HepG2 (cell line): Measurements from ENCODE around the gene TPM3. TPM values are rescaled to one million over a fixed set of nuclear protein-coding genes. Genes with fewer than 3 reads are reported as not detected.

Experiments used
- CHD2 ChIP-seq: IDR thresholded peaks from 2 replicates; pipeline ENCODE4 v1.6.1; 2011; ENCODE audit warnings: low read depth, low read length, improper control_type of control experiment
- ELF3 ChIP-seq: IDR thresholded peaks from 2 replicates; pipeline ENCODE4 v1.6.1; 2016; ENCODE audit warnings: missing genetic modification reagents, missing compliant biosample characterization
- KLF9 ChIP-seq: IDR thresholded peaks from 2 replicates; pipeline ENCODE4 v1.6.1; 2016; ENCODE audit warnings: low read depth
- MATR3 ChIP-seq: sonication (generic); formaldehyde crosslinking; IDR thresholded peaks from 2 replicates; pipeline ENCODE4 v1.4.0; 2020; ENCODE audit warnings: missing genetic modification reagents
- ONECUT2 ChIP-seq: sonication (generic); formaldehyde crosslinking; IDR thresholded peaks from 2 replicates; pipeline ENCODE4 v1.4.0; 2020; ENCODE audit warnings: missing genetic modification reagents
- PAX8 ChIP-seq: sonication (generic); formaldehyde crosslinking; IDR thresholded peaks from 2 replicates; pipeline ENCODE4 v1.8.0; 2022; ENCODE audit warnings: mild to moderate bottlenecking, missing genetic modification reagents, borderline replicate concordance
- WIZ ChIP-seq: sonication (generic); formaldehyde crosslinking; IDR thresholded peaks from 2 replicates; pipeline ENCODE4 v1.5.1; 2020; ENCODE audit warnings: mild to moderate bottlenecking, missing genetic modification reagents
- ZC3H13 ChIP-seq: sonication (generic); formaldehyde crosslinking; IDR thresholded peaks from 2 replicates; pipeline ENCODE4 v1.8.1; 2023; ENCODE audit warnings: mild to moderate bottlenecking, missing genetic modification reagents, moderate library complexity
- ZNF232 ChIP-seq: sonication (generic); formaldehyde crosslinking; IDR thresholded peaks from 2 replicates; pipeline ENCODE4 v1.4.0; 2020; ENCODE audit warnings: missing genetic modification reagents, borderline replicate concordance
- ZNF256 ChIP-seq: sonication (generic); formaldehyde crosslinking; conservative IDR thresholded peaks from 2 replicates; pipeline ENCODE4 v1.4.0; 2020; ENCODE audit warnings: missing genetic modification reagents
- ZNF382 ChIP-seq: sonication (generic); formaldehyde crosslinking; IDR thresholded peaks from 2 replicates; pipeline ENCODE4 v1.5.0; 2020; ENCODE audit warnings: missing genetic modification reagents, mild to moderate bottlenecking, borderline replicate concordance
- ZNF446 ChIP-seq: sonication (generic); formaldehyde crosslinking; IDR thresholded peaks from 2 replicates; pipeline ENCODE4 v1.5.0; 2020; ENCODE audit warnings: mild to moderate bottlenecking, missing genetic modification reagents
- ZNF607 ChIP-seq: sonication (generic); formaldehyde crosslinking; IDR thresholded peaks from 2 replicates; pipeline ENCODE4 v1.5.1; 2020; ENCODE audit warnings: missing genetic modification reagents, mild to moderate bottlenecking, borderline replicate concordance
- ZNF660 ChIP-seq: sonication (generic); formaldehyde crosslinking; IDR thresholded peaks from 2 replicates; pipeline ENCODE4 v1.5.1; 2020; ENCODE audit warnings: mild to moderate bottlenecking, low read depth, missing genetic modification reagents, borderline replicate concordance
- ZNF781 ChIP-seq: sonication (generic); formaldehyde crosslinking; IDR thresholded peaks from 2 replicates; pipeline ENCODE4 v1.5.1; 2020; ENCODE audit warnings: borderline replicate concordance, mild to moderate bottlenecking, missing genetic modification reagents; ENCODE audit errors: not compliant biosample characterization
- polyA plus RNA-seq, 8 experiments: library from polyadenylated mRNA; depleted of rRNA in 3 of 8; stranded (reverse) in 7 of 8; unstranded in 1 of 8; fragments of >200 nt; fragmentation: Illumina TruSeq in 4 of 8; extraction: Trizol in 4 of 8; gene quantifications; 2 replicates each; pipeline versions ENCODE4 v1.2.1 to v1.2.3, GENCODE V29; 2011 to 2016; ENCODE audit warnings: low read depth in 4 of 8, missing spikeins in 1 of 8, mixed read lengths in 1 of 8; ENCODE audit not compliant: insufficient read depth in 1 of 8
- total RNA-seq, 5 experiments: library from RNA; depleted of rRNA; stranded (reverse); fragments of >200 nt; fragmentation: Illumina TruSeq; extraction: Trizol; gene quantifications; 2 replicates each; pipeline ENCODE4 v1.2.3, GENCODE V29; 2016; ENCODE audit warnings: low read depth in 1 of 5
- TF ChIP-seq, protein P1 (sequence below): sonication (generic); formaldehyde crosslinking; IDR thresholded peaks from 2 replicates; pipeline ENCODE4 v1.9.0; 2021; ENCODE audit warnings: missing genetic modification reagents, borderline replicate concordance
- TF ChIP-seq, protein P2 (sequence below): sonication (generic); formaldehyde crosslinking; IDR thresholded peaks from 2 replicates; pipeline ENCODE4 v1.4.0; 2020; ENCODE audit warnings: missing genetic modification reagents
- TF ChIP-seq, protein P3 (sequence below): sonication (generic); formaldehyde crosslinking; IDR thresholded peaks from 2 replicates; pipeline ENCODE4 v1.5.1; 2020; ENCODE audit warnings: mild to moderate bottlenecking, missing genetic modification reagents, moderate library complexity

Gene TPM3
- total and polyA plus RNA-seq, 2 of the 13 experiments (the other 11 are each of a cell fraction or from before 2014, with no cell fraction given): 160 to 307 TPM

DNA sequence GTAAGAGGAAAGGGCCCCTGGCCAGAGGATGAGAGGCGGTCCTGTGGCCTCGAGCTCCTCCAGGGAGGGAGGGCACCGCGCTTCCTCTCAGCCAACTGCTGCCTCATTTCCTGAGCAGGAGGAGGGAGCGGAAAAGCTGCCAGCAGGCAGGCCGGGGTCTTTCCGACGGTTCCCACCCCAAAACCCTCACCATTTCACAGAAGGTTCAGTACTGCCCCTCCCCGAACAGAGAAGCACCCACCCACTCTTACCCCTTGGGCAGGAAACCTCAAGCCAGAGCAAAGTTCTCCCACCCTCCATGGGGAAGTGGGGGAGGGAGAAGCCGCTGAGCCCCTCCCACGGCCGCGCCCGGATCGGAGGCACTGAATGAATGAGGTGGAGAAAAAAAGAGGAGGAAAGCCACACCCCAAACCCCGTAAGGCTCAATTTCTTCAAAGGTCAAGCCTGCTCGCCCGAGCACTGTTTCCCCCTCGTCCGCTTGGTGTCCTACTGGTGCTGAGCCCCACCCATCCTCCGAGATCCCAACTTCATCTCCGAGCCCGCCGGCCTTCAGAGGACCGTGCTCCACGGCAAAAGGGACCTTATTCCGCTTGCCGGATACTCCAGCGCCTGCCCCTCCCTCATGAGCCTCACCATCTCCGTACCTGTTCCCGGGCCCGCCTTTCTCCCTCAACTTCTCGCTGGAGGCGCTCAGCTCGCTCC lies 9.4 kb downstream of the TPM3 start (continued):
- TF ChIP-seq CHD2 (no peak), MATR3 (no peak), ONECUT2 (0 out of 2 replicates have a peak, but pooled peaks have one; percentile 4), ZC3H13 (no peak), ZNF660 (CRISPR knock-in tag) (no peak), PAX8 (CRISPR knock-in tag) (0 out of 2 replicates have a peak, but pooled peaks have one; percentile 15), ELF3 (peak; percentile 12; the same call in 1 of the 2 replicates), ZNF607 (CRISPR knock-in tag) (no peak), ZNF256 (CRISPR knock-in tag) (no peak), KLF9 (CRISPR knock-in tag) (no peak), ZNF232 (CRISPR knock-in tag) (no peak; the same call in 1 of the 2 replicates), ZNF382 (CRISPR knock-in tag) (no peak), WIZ (CRISPR knock-in tag) (0 out of 2 replicates have a peak, but pooled peaks have one; percentile 28), ZNF781 (no peak), ZNF446 (CRISPR knock-in tag) (peak; percentile 20; the same call in 1 of the 2 replicates)
- TF ChIP-seq, protein P1, sequence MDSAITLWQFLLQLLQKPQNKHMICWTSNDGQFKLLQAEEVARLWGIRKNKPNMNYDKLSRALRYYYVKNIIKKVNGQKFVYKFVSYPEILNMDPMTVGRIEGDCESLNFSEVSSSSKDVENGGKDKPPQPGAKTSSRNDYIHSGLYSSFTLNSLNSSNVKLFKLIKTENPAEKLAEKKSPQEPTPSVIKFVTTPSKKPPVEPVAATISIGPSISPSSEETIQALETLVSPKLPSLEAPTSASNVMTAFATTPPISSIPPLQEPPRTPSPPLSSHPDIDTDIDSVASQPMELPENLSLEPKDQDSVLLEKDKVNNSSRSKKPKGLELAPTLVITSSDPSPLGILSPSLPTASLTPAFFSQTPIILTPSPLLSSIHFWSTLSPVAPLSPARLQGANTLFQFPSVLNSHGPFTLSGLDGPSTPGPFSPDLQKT (CRISPR knock-in tag): peak; percentile 14; the same call in 1 of the 2 replicates
- TF ChIP-seq, protein P2, sequence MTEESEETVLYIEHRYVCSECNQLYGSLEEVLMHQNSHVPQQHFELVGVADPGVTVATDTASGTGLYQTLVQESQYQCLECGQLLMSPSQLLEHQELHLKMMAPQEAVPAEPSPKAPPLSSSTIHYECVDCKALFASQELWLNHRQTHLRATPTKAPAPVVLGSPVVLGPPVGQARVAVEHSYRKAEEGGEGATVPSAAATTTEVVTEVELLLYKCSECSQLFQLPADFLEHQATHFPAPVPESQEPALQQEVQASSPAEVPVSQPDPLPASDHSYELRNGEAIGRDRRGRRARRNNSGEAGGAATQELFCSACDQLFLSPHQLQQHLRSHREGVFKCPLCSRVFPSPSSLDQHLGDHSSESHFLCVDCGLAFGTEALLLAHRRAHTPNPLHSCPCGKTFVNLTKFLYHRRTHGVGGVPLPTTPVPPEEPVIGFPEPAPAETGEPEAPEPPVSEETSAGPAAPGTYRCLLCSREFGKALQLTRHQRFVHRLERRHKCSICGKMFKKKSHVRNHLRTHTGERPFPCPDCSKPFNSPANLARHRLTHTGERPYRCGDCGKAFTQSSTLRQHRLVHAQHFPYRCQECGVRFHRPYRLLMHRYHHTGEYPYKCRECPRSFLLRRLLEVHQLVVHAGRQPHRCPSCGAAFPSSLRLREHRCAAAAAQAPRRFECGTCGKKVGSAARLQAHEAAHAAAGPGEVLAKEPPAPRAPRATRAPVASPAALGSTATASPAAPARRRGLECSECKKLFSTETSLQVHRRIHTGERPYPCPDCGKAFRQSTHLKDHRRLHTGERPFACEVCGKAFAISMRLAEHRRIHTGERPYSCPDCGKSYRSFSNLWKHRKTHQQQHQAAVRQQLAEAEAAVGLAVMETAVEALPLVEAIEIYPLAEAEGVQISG (CRISPR knock-in tag): 0 out of 2 replicates have a peak, but pooled peaks have one; percentile 16
- TF ChIP-seq, protein P3, sequence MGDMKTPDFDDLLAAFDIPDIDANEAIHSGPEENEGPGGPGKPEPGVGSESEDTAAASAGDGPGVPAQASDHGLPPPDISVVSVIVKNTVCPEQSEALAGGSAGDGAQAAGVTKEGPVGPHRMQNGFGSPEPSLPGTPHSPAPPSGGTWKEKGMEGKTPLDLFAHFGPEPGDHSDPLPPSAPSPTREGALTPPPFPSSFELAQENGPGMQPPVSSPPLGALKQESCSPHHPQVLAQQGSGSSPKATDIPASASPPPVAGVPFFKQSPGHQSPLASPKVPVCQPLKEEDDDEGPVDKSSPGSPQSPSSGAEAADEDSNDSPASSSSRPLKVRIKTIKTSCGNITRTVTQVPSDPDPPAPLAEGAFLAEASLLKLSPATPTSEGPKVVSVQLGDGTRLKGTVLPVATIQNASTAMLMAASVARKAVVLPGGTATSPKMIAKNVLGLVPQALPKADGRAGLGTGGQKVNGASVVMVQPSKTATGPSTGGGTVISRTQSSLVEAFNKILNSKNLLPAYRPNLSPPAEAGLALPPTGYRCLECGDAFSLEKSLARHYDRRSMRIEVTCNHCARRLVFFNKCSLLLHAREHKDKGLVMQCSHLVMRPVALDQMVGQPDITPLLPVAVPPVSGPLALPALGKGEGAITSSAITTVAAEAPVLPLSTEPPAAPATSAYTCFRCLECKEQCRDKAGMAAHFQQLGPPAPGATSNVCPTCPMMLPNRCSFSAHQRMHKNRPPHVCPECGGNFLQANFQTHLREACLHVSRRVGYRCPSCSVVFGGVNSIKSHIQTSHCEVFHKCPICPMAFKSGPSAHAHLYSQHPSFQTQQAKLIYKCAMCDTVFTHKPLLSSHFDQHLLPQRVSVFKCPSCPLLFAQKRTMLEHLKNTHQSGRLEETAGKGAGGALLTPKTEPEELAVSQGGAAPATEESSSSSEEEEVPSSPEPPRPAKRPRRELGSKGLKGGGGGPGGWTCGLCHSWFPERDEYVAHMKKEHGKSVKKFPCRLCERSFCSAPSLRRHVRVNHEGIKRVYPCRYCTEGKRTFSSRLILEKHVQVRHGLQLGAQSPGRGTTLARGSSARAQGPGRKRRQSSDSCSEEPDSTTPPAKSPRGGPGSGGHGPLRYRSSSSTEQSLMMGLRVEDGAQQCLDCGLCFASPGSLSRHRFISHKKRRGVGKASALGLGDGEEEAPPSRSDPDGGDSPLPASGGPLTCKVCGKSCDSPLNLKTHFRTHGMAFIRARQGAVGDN (CRISPR knock-in tag): peak; percentile 37
